ENCODE data around the gene MCAT.

The MCAT gene

DNA sequence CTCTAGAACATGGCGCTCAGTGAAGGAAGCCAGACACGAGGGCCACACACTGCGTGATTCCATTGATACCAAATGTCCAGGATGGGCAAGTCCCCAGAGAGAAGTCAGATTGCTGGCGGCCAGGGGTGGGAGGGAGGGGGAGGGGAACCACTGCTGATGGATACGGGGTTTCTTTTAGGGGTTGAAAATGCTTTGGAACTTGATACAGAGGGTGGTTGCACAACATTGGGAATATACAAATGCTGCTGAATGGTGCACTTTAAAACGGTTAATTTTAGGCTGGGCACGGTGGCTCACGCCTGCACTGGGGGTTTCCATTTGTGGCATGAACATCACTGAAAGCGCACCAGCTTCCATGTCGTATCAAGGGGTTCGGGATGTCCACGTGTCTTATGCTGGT is 13.2 kb upstream of the MCAT start:
- no peak overlapping the region for H4K91ac ChIP-seq (ENCODE audit: low read length)
- H3K4me3 ChIP-seq (ENCODE audit: insufficient read depth in 1 of 2, low read depth in 1 of 2, low read length in 2 of 2): no peak overlapping the region
- H2BK120ac ChIP-seq (ENCODE audit: low read depth, low read length): no peak overlapping the region
- H3K4me1 ChIP-seq (ENCODE audit: control insufficient read depth, insufficient read depth, low read depth, low read length): peaks cover 44% of the 10 kb centered on the region
- DNase-seq: no peak
- H2BK5ac ChIP-seq (ENCODE audit: low read depth, low read length, poor library complexity, severe bottlenecking): no peak overlapping the region
- H2AFZ ChIP-seq (ENCODE audit: low read depth, low read length): no peak overlapping the region
- H3K4ac ChIP-seq (ENCODE audit: low read depth in 1 of 2, low read length in 2 of 2): no peak overlapping the region
- no peak overlapping the region for H2BK15ac ChIP-seq (ENCODE audit: low read depth, poor library complexity, severe bottlenecking)
- no peak overlapping the region for H2BK12ac ChIP-seq (ENCODE audit: low read length in 2 of 2)
- H3K9me3 ChIP-seq (ENCODE audit: control insufficient read depth, low read length): no peaks in the 10 kb centered on the region
- peaks cover 29 to 61% of the 10 kb centered on the region in 2 experiments for H3K36me3 ChIP-seq (ENCODE audit: control insufficient read depth in 1 of 2, insufficient read depth in 2 of 2, low read depth in 1 of 2, low read length in 2 of 2)
- H3K79me1 ChIP-seq (replicated peaks; ENCODE audit: low read length, poor library complexity, severe bottlenecking): peaks cover 35% of the 10 kb centered on the region
- H4K8ac ChIP-seq (ENCODE audit: low read length): no peak overlapping the region
- no peak overlapping the region for H2AK5ac ChIP-seq (ENCODE audit: low read length, severe bottlenecking)
- H3K18ac ChIP-seq (ENCODE audit: low read depth in 1 of 2, low read length in 2 of 2): no peak overlapping the region
- no peaks in the 10 kb centered on the region for H3K27me3 ChIP-seq (ENCODE audit: control insufficient read depth in 1 of 2, insufficient read depth in 1 of 2, low read length in 2 of 2)
- H3K27ac ChIP-seq (ENCODE audit: low read length, poor library complexity, severe bottlenecking): no peak overlapping the region
- H3K9ac ChIP-seq (ENCODE audit: low read length): no peak overlapping the region
- no peak overlapping the region for H3K4me2 ChIP-seq (ENCODE audit: low read length, poor library complexity, severe bottlenecking)
- H3K23ac ChIP-seq (ENCODE audit: low read length in 2 of 2): no peak overlapping the region
- no peak overlapping the region for H3K14ac ChIP-seq (ENCODE audit: low read length in 2 of 2)
- WGBS: 96% methylated on average over 12 of the region's 12 CpGs

DNA sequence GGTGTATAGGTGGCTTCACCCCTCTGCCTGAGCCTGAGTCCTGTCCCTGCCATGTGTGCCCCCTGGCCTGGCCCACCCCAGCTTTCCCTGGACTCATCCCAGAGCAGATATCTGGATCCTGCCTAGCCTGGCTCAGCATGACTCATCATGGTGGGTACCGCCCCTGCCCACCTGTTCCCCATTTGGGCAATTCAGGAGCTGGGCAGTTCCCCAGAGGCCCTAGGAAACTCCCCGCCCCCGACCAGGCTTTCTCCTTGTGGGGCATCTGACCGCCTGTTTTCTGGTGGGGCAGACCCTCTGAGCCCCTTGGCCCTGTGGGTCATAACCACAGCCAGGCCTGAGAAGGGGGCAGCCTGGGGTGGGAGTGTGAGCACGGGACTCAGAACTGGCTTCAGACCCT is 12.6 kb upstream of the MCAT start:
- no peak overlapping the region for H2BK12ac ChIP-seq (ENCODE audit: low read length in 2 of 2)
- H4K8ac ChIP-seq (ENCODE audit: low read length): no peak overlapping the region
- H3K27me3 ChIP-seq (ENCODE audit: control insufficient read depth in 1 of 2, insufficient read depth in 1 of 2, low read length in 2 of 2): no peaks in the 10 kb centered on the region
- peaks cover 33% of the 10 kb centered on the region for H3K79me1 ChIP-seq (replicated peaks; ENCODE audit: low read length, poor library complexity, severe bottlenecking)
- H3K9ac ChIP-seq (ENCODE audit: low read length): no peak overlapping the region
- H3K23ac ChIP-seq (ENCODE audit: low read length in 2 of 2): peak overlapping the region in 1 of 2 experiments; percentile 53
- no peaks in the 10 kb centered on the region for H3K9me3 ChIP-seq (ENCODE audit: control insufficient read depth, low read length)
- H3K4me3 ChIP-seq (ENCODE audit: insufficient read depth in 1 of 2, low read depth in 1 of 2, low read length in 2 of 2): no peak overlapping the region
- no peak overlapping the region for H3K27ac ChIP-seq (ENCODE audit: low read length, poor library complexity, severe bottlenecking)
- WGBS: 83% methylated on average over 5 of the region's 5 CpGs
- no peak overlapping the region for H2BK120ac ChIP-seq (ENCODE audit: low read depth, low read length)
- H3K36me3 ChIP-seq (ENCODE audit: control insufficient read depth in 1 of 2, insufficient read depth in 2 of 2, low read depth in 1 of 2, low read length in 2 of 2): peaks cover 25 to 55% of the 10 kb centered on the region in 2 experiments
- H2BK15ac ChIP-seq (ENCODE audit: low read depth, poor library complexity, severe bottlenecking): no peak overlapping the region
- no peak overlapping the region for H2AFZ ChIP-seq (ENCODE audit: low read depth, low read length)
- H3K14ac ChIP-seq (ENCODE audit: low read length in 2 of 2): no peak overlapping the region
- no peak overlapping the region for H3K4ac ChIP-seq (ENCODE audit: low read depth in 1 of 2, low read length in 2 of 2)
- H3K4me1 ChIP-seq (ENCODE audit: control insufficient read depth, insufficient read depth, low read depth, low read length): peaks cover 48% of the 10 kb centered on the region
- DNase-seq: no peak
- no peak overlapping the region for H2BK5ac ChIP-seq (ENCODE audit: low read depth, low read length, poor library complexity, severe bottlenecking)
- H3K4me2 ChIP-seq (ENCODE audit: low read length, poor library complexity, severe bottlenecking): no peak overlapping the region
- no peak overlapping the region for H3K18ac ChIP-seq (ENCODE audit: low read depth in 1 of 2, low read length in 2 of 2)
- no peak overlapping the region for H2AK5ac ChIP-seq (ENCODE audit: low read length, severe bottlenecking)
- H4K91ac ChIP-seq (ENCODE audit: low read length): peak overlapping the region; percentile 40

DNA sequence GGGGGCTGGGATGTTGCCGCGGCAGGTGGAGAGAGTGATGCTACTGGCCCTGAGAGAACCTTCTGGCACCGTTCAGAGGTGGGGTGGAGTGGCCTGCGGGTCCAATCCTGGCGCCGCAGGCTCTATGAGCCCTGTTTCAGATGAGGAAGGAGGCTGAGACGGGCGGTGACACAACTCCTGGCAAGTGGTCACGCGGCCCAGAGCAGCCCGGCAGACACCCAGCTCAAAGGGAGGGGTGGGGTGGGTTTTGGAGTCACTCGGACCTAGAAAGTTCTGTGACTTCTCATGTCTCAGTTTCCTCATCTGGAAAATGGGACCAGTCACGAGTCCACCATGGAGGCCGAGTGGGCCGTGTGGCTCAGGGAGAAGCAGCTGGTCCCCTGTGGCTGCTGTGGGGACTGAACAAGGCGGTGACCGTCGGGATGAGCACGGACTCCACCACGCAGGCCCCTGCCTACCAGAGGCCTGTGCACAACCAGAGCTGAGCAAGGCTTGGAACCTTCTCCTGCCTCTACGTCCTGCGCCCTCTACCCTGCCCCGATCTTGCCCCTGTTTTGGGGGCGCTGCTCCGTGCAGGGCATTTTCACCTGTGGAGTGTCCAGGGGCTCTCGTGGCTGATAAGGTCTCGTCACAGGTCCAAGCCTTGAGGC is 11.8 kb upstream of the MCAT start:
- H2BK12ac ChIP-seq (ENCODE audit: low read length in 2 of 2): no peak overlapping the region
- no peak overlapping the region for H3K27ac ChIP-seq (ENCODE audit: low read length, poor library complexity, severe bottlenecking)
- no peak overlapping the region for H3K14ac ChIP-seq (ENCODE audit: low read length in 2 of 2)
- H2AK5ac ChIP-seq (ENCODE audit: low read length, severe bottlenecking): no peak overlapping the region
- H3K4ac ChIP-seq (ENCODE audit: low read depth in 1 of 2, low read length in 2 of 2): no peak overlapping the region
- no peak overlapping the region for H3K4me3 ChIP-seq (ENCODE audit: insufficient read depth in 1 of 2, low read depth in 1 of 2, low read length in 2 of 2)
- no peak overlapping the region for H3K23ac ChIP-seq (ENCODE audit: low read length in 2 of 2)
- H2AFZ ChIP-seq (ENCODE audit: low read depth, low read length): no peak overlapping the region
- H3K18ac ChIP-seq (ENCODE audit: low read depth in 1 of 2, low read length in 2 of 2): no peak overlapping the region
- H3K9me3 ChIP-seq (ENCODE audit: control insufficient read depth, low read length): no peaks in the 10 kb centered on the region
- no peak for DNase-seq
- H4K8ac ChIP-seq (ENCODE audit: low read length): peak overlapping the region; percentile 57
- H3K9ac ChIP-seq (ENCODE audit: low read length): no peak overlapping the region
- H4K91ac ChIP-seq (ENCODE audit: low read length): no peak overlapping the region
- peaks cover 51% of the 10 kb centered on the region for H3K4me1 ChIP-seq (ENCODE audit: control insufficient read depth, insufficient read depth, low read depth, low read length)
- 88% methylated on average over 27 of the region's 27 CpGs for WGBS
- H3K79me1 ChIP-seq (replicated peaks; ENCODE audit: low read length, poor library complexity, severe bottlenecking): peaks cover 32% of the 10 kb centered on the region
- no peak overlapping the region for H2BK15ac ChIP-seq (ENCODE audit: low read depth, poor library complexity, severe bottlenecking)
- H2BK5ac ChIP-seq (ENCODE audit: low read depth, low read length, poor library complexity, severe bottlenecking): no peak overlapping the region
- H3K27me3 ChIP-seq (ENCODE audit: control insufficient read depth in 1 of 2, insufficient read depth in 1 of 2, low read length in 2 of 2): no peaks in the 10 kb centered on the region
- H2BK120ac ChIP-seq (ENCODE audit: low read depth, low read length): no peak overlapping the region
- no peak overlapping the region for H3K4me2 ChIP-seq (ENCODE audit: low read length, poor library complexity, severe bottlenecking)
- H3K36me3 ChIP-seq (ENCODE audit: control insufficient read depth in 1 of 2, insufficient read depth in 2 of 2, low read depth in 1 of 2, low read length in 2 of 2): peaks cover 17 to 48% of the 10 kb centered on the region in 2 experiments

DNA sequence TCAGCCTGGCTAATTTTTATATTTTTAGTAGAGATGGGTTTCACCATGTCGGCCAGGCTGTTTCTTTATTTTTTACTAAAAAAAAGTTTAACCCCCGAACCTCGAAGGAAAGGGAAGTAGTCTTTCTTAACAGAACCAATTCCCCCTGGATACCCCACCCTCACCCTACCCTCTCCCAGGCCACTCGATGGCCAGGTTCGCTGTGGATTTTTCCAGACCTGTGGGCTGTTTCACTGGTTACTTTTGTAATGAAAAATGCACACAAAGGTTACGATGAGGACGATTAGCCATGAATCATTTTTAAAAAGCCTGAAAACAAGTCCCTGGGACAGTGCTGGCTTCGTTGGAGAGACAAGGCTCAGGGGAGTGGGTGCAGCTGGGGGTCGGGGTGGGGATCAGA is 10.7 kb upstream of the MCAT start:
- DNase-seq: peak; percentile 21
- Histone ChIP-seq H2AK5ac (ENCODE audit: low read length, severe bottlenecking) (no peak overlapping the region), H3K27me3 (ENCODE audit: control insufficient read depth in 1 of 2, insufficient read depth in 1 of 2, low read length in 2 of 2) (no peaks in the 10 kb centered on the region), H3K36me3 (ENCODE audit: control insufficient read depth in 1 of 2, insufficient read depth in 2 of 2, low read depth in 1 of 2, low read length in 2 of 2) (peaks cover 10 to 37% of the 10 kb centered on the region in 2 experiments), H3K9ac (ENCODE audit: low read length) (peak overlapping the region; percentile 87), H2BK12ac (ENCODE audit: low read length in 2 of 2) (no peak overlapping the region), H4K91ac (ENCODE audit: low read length) (no peak overlapping the region), H3K27ac (ENCODE audit: low read length, poor library complexity, severe bottlenecking) (peak overlapping the region; percentile 76), H2BK5ac (ENCODE audit: low read depth, low read length, poor library complexity, severe bottlenecking) (no peak overlapping the region), H4K8ac (ENCODE audit: low read length) (no peak overlapping the region), H3K4ac (ENCODE audit: low read depth in 1 of 2, low read length in 2 of 2) (no peak overlapping the region), H3K14ac (ENCODE audit: low read length in 2 of 2) (no peak overlapping the region), H2AFZ (ENCODE audit: low read depth, low read length) (no peak overlapping the region), H2BK15ac (ENCODE audit: low read depth, poor library complexity, severe bottlenecking) (no peak overlapping the region), H3K4me1 (ENCODE audit: control insufficient read depth, insufficient read depth, low read depth, low read length) (peaks cover 44% of the 10 kb centered on the region), H3K79me1 (replicated peaks; ENCODE audit: low read length, poor library complexity, severe bottlenecking) (peaks cover 21% of the 10 kb centered on the region), H3K4me2 (ENCODE audit: low read length, poor library complexity, severe bottlenecking) (peak overlapping the region; percentile 55), H3K18ac (ENCODE audit: low read depth in 1 of 2, low read length in 2 of 2) (no peak overlapping the region), H3K9me3 (ENCODE audit: control insufficient read depth, low read length) (no peaks in the 10 kb centered on the region), H2BK120ac (ENCODE audit: low read depth, low read length) (no peak overlapping the region), H3K4me3 (ENCODE audit: insufficient read depth in 1 of 2, low read depth in 1 of 2, low read length in 2 of 2) (peak overlapping the region in 1 of 2 experiments; percentile 58), H3K23ac (ENCODE audit: low read length in 2 of 2) (no peak overlapping the region)
- 80% methylated on average over 8 of the region's 9 CpGs for WGBS

Data from mesenchymal stem cell (in vitro differentiated cells and primary cell).